Erythroblast (primary cell): ENCODE measurements around the gene FGF2.
"Not testable (repeated sequence)": the region's sequence is repeated elsewhere in the genome, so short reads cannot be mapped to it uniquely, and the experiment has no call there.

ENCODE experiments used
- DNase-seq, 2 experiments: peaks; one replicate each; lab custom pipeline; 2025; lab: John Stamatoyannopoulos, UW
- GATA1 ChIP-seq: IDR thresholded peaks from 2 replicates; pipeline ENCODE4 v1.6.1; 2011; ENCODE audit warnings: low read depth, mild to moderate bottlenecking, control low read depth, low read length, moderate library complexity
- POLR2A ChIP-seq: IDR thresholded peaks from 2 replicates; pipeline ENCODE4 v1.6.1; 2011; ENCODE audit warnings: mild to moderate bottlenecking, low read length

The FGF2 gene

GRCh38 chr4:122845760-122846159 is 19.1 kb downstream of the FGF2 start:
- TF ChIP-seq GATA1, result no peak
- TF ChIP-seq POLR2A, result no peak
- no peak for DNase-seq

DNA sequence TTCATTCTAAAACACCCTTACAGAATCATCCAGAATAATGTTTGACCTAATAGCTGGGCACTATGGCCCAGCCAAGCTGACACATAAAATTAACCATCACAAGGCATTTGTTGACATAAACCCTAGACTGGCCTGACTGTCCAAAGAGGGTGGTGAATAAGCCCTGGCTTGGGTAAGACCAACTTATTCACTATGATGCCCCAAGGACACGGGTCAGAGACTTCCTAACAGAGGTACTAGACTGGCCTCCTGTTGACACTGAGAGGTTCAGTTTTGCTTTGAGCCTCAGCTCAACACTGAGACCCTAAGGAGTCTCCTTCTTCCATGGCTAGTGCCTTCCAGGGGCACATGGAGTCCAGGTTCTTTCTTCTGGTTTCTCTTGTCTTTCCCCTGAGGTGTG is 21.3 kb downstream of the FGF2 start:
- TF ChIP-seq POLR2A (no peak), GATA1 (no peak)
- DNase-seq, result no peak

GRCh38 chr4:122849789-122850188 is 23.2 kb downstream of the FGF2 start:
- DNase-seq, result not testable (repeated sequence)

- TF ChIP-seq POLR2A (no peak), GATA1 (no peak)
- DNase-seq, result no peak
These were observed 24.9 kb downstream of the FGF2 start for GRCh38 chr4:122851568-122851967.

GRCh38 chr4:122854447-122855352 is 28.1 kb downstream of the FGF2 start:
- no peak for DNase-seq
- TF ChIP-seq POLR2A (no peak), GATA1 (no peak)

- no peak for TF ChIP-seq POLR2A
- TF ChIP-seq GATA1, result no peak
- DNase-seq, result no peak
These were observed 28.8 kb downstream of the FGF2 start for GRCh38 chr4:122855353-122855890.

- TF ChIP-seq POLR2A (no peak), GATA1 (no peak)
- no peak for DNase-seq
These were observed 30.5 kb downstream of the FGF2 start for GRCh38 chr4:122857160-122857559.

GRCh38 chr4:122858705-122859104 is 32.1 kb downstream of the FGF2 start:
- TF ChIP-seq GATA1 (no peak), POLR2A (no peak)
- no peak for DNase-seq

DNA sequence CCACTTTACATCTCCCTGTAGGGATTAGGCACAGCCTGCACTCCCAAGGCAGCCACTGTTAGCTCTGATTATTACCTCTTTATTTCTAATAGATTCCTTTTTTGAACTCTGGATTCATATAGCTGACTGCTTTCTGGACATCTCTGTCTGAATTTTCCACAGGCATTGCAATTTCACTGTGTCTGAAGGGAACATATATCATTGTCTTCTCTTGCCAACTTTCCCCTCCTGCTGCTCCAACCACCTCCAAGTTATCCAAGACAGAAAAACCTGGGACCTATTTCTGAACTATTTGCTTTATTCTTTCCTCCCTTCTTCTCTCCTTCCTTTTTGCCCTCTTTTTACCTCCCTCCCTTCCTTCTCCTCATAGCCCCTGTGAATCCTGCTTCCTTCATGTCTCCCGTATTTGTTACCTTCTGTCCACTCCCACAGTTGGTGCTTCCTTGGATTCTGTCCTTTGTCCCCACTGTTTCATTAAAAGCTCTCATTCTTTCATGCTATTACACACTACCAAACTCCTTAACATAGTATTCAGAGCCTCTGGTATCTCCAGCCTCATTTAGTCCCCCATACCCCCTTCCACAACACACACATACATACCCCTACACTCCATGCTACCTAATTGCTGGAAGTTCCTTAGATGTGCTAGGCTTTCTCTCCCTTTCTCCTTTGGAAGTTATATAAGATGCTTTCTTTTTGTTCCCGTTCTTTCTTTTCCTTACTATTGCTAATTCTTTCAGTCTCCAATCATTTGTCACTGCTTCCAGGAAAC is 34.7 kb downstream of the FGF2 start:
- DNase-seq, result no peak
- no peak for TF ChIP-seq POLR2A
- no peak for TF ChIP-seq GATA1

DNA sequence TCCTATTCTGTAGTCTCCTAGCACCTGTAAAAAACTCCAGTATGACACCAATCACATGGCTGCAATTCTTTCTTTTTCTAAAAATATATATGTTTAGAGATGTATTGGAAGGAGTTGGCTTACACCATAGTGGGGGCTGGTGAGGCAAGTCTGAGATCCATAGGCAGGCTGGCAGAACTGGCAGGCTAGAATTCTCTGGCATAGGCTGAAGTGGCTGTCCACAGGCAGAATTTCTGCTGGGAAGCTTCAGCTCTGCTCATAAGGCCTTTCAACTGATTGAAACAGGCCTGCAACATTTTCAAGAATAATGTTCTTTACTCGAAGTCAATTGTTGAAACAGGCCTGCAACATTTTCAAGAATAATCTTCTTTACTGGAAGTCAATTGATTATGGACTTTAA is 37.0 kb downstream of the FGF2 start:
- TF ChIP-seq GATA1 (no peak), POLR2A (no peak)
- DNase-seq, result no peak

DNA sequence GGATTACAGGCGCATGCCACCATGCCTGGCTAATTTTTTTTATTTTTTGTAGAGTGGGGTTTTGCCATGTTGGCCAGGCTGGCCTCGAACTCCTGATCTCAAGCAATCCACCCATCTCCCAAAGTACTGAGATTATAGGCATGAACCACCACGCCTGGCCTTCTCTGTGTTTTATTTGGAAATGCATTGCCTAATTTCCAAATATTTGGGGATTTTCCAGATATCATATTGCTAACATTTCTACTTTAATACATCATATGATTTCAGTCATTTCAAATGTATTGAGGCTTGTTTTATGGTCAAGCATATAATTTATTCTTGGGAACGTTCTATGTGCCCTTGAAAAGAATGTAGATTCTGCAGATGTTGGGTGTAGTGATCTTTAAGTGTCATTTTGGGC is 38.8 kb downstream of the FGF2 start:
- no peak for TF ChIP-seq GATA1
- no peak for TF ChIP-seq POLR2A
- DNase-seq, result no peak

DNA sequence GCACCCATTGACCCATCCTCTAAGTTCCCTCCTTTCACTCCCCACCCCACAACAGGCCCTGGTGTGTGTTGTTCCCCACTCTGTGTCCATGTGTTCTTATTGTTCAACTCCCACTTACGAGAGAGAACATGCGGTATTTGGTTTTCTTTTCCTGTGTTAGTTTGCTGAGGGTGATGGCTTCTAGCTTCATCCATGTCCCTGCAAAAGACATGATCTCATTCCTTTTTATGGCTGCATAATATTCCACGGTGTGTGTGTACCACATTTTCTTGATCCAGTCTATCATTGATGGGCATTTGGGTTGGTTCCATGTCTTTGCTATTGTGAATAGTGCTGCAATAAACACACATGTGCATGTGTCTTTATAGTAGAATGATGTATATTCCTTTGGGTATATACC is 41.6 kb downstream of the FGF2 start:
- not testable (repeated sequence) for DNase-seq

DNA sequence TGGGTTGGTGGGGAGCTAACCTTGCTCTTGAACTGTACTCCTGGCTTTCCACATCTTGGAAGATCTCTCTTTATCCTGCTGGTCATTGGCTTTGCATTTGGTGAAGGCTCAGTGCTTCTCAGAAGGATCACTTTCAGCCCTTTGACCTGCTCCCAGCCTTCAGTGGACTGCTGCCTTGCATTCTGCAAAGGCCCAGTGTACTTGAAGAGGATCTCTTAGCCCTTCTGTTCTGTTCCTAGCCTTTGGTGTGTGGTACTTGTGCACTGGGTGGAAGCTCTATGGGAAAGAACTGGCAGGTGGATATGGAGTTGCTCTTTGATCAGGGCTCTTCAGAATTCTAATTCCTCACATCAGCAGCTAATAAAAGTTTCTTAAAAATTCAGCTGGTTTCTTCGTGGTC is 46.5 kb downstream of the FGF2 start:
- TF ChIP-seq GATA1, result no peak
- TF ChIP-seq POLR2A, result no peak
- DNase-seq, result no peak

- DNase-seq, result peak in 1 of 2 experiments; percentile 2
- no peak for TF ChIP-seq GATA1
- no peak for TF ChIP-seq POLR2A
These were observed 47.4 kb downstream of the FGF2 start for GRCh38 chr4:122873821-122874593.
